GM23338 (cell line): ENCODE measurements around the gene LPP. TPM values are rescaled to one million over a fixed set of nuclear protein-coding genes. Genes with fewer than 3 reads are reported as not detected.

Experiments
- ATAC-seq: fragments of 200-7000 bp; cut with Tn5 transposase; 3 replicates; pipeline ENCODE4 v1.9.1; 2020
- DNase-seq: peaks from one replicate; pipeline ENCODE4 v3.0.0-alpha.2; 2015; ENCODE audit warnings: low spot score
- H2AFZ ChIP-seq: fragments of 200-600 bp; sonication (generic); 2 replicates; pipeline ENCODE4 v1.8.0; 2016; ENCODE audit warnings: antibody characterized with exemption, mild to moderate bottlenecking, moderate library complexity
- H3F3A ChIP-seq: fragments of 200-600 bp; sonication (generic); replicated peaks from 2 replicates; pipeline ENCODE4 v1.8.0; 2017; ENCODE audit warnings: antibody characterized with exemption, mixed run types, low read depth
- H3K27ac ChIP-seq: fragments of 200-600 bp; sonication (generic); 2 replicates; pipeline ENCODE4 v1.6.1; 2016; ENCODE audit warnings: low read depth
- H3K27me3 ChIP-seq: fragments of 200-600 bp; sonication (generic); 2 replicates; pipeline ENCODE4 v1.8.0; 2016; ENCODE audit warnings: mild to moderate bottlenecking, mixed run types, moderate library complexity; ENCODE audit not compliant: insufficient read depth
- H3K36me3 ChIP-seq: fragments of 200-600 bp; sonication (generic); 2 replicates; pipeline ENCODE4 v1.8.0; 2016; ENCODE audit warnings: mild to moderate bottlenecking; ENCODE audit not compliant: insufficient read depth
- H3K4me1 ChIP-seq: fragments of 200-600 bp; sonication (generic); 2 replicates; pipeline ENCODE4 v1.8.0; 2016; ENCODE audit warnings: mild to moderate bottlenecking, moderate library complexity; ENCODE audit not compliant: insufficient read depth
- H3K4me2 ChIP-seq: fragments of 200-600 bp; sonication (generic); 2 replicates; pipeline ENCODE4 v1.7.1; 2017; ENCODE audit warnings: mixed run types
- H3K4me3 ChIP-seq: fragments of 200-600 bp; sonication (generic); 2 replicates; pipeline ENCODE4 v1.6.1; 2016; ENCODE audit warnings: mixed run types
- H3K79me2 ChIP-seq: fragments of 200-600 bp; sonication (generic); replicated peaks from 2 replicates; pipeline ENCODE4 v1.8.0; 2017; ENCODE audit warnings: mild to moderate bottlenecking; ENCODE audit not compliant: insufficient read depth
- H3K9me2 ChIP-seq: fragments of 200-600 bp; sonication (generic); 2 replicates; pipeline ENCODE4 v1.8.0; 2017; ENCODE audit not compliant: insufficient read depth
- H4K20me1 ChIP-seq: fragments of 200-600 bp; sonication (generic); replicated peaks from 2 replicates; pipeline ENCODE4 v1.8.0; 2017; ENCODE audit warnings: mild to moderate bottlenecking; ENCODE audit not compliant: insufficient read depth
- H3K27ac Mint-ChIP-seq: 2 replicates; pipeline ENCODE4 v1.8.0; 2020; ENCODE audit warnings: inconsistent platforms, mild to moderate bottlenecking, moderate library complexity, mixed read lengths
- H3K27me3 Mint-ChIP-seq: 3 replicates; pipeline ENCODE4 v1.8.0; 2022; ENCODE audit warnings: low read depth, mild to moderate bottlenecking, moderate library complexity, mixed read lengths, inconsistent platforms; ENCODE audit not compliant: insufficient read depth, poor library complexity
- H3K36me3 Mint-ChIP-seq: 3 replicates; pipeline ENCODE4 v1.8.0; 2021; ENCODE audit warnings: low read depth, mild to moderate bottlenecking, inconsistent platforms, moderate library complexity, mixed read lengths
- H3K4me1 Mint-ChIP-seq: 3 replicates; pipeline ENCODE4 v1.8.0; 2020; ENCODE audit warnings: mild to moderate bottlenecking, inconsistent platforms, mixed read lengths
- H3K4me3 Mint-ChIP-seq: 3 replicates; pipeline ENCODE4 v1.8.0; 2021; ENCODE audit warnings: moderate library complexity, mild to moderate bottlenecking, inconsistent platforms, mixed read lengths
- H3K9me3 Mint-ChIP-seq: 3 replicates; pipeline ENCODE4 v1.8.0; 2020; ENCODE audit warnings: moderate library complexity, mild to moderate bottlenecking, inconsistent platforms, mixed read lengths
- CTCF ChIP-seq, 2 experiments: fragments of 200-600 bp in 1 of 2; sonication (generic) in 1 of 2; conservative IDR thresholded peaks; 2 replicates each; pipeline versions ENCODE4 v1.5.1 to v1.6.1; 2016 to 2017; ENCODE audit warnings: antibody characterized with exemption in 2 of 2, low read depth in 2 of 2, mild to moderate bottlenecking in 2 of 2, moderate library complexity in 1 of 2
- ETS1 ChIP-seq: IDR thresholded peaks from 2 replicates; pipeline ENCODE4 v1.6.1; 2016; ENCODE audit warnings: antibody characterized with exemption
- EZH2 ChIP-seq: fragments of 200-600 bp; sonication (generic); IDR thresholded peaks from one replicate; pipeline ENCODE4 v1.8.0; 2017; ENCODE audit warnings: antibody characterized with exemption, mild to moderate bottlenecking, low read depth; ENCODE audit not compliant: unreplicated experiment
- JUNB ChIP-seq: IDR thresholded peaks from one replicate; pipeline ENCODE4 v1.6.1; 2016; ENCODE audit warnings: antibody characterized with exemption; ENCODE audit not compliant: unreplicated experiment
- NANOG ChIP-seq: IDR thresholded peaks from 2 replicates; pipeline ENCODE4 v1.6.1; 2016; ENCODE audit warnings: antibody characterized with exemption, borderline replicate concordance
- POLR2AphosphoS5 ChIP-seq: IDR thresholded peaks from 2 replicates; pipeline ENCODE4 v1.6.1; 2016; ENCODE audit warnings: antibody characterized with exemption, low read depth
- STAT1 ChIP-seq: IDR thresholded peaks from one replicate; pipeline ENCODE4 v1.6.1; 2016; ENCODE audit warnings: antibody characterized with exemption; ENCODE audit not compliant: unreplicated experiment
- ZNF114 ChIP-seq: fragments of 250-450 bp; sonication (Bioruptor Pico); IDR thresholded peaks from 2 replicates; pipeline ENCODE4 v1.5.0; 2020; ENCODE audit warnings: mild to moderate bottlenecking, moderate library complexity
- ZNF331 ChIP-seq: fragments of 250-450 bp; sonication (Bioruptor Pico); IDR thresholded peaks from 2 replicates; pipeline ENCODE4 v1.5.0; 2020; ENCODE audit warnings: low read depth, mild to moderate bottlenecking, moderate library complexity
- polyA plus RNA-seq: library from polyadenylated mRNA; unstranded; fragments of >200 nt; fragmentation: Nextera tagmentation; extraction: Ambion mirVana; gene quantifications from 2 replicates; pipeline ENCODE4 v1.2.1, GENCODE V29; 2016
- total RNA-seq: library from RNA; depleted of rRNA; stranded (reverse); fragments of >200 nt; shearing (Covaris generic); gene quantifications from 2 replicates; pipeline ENCODE4 v1.2.3, GENCODE V29; 2014

LPP gene
- total and polyA plus RNA-seq, 2 experiments from 2014 or later, result 23.0 to 35.2 TPM

- Histone ChIP-seq H3K79me2 (no peaks in the 10 kb centered on the region), H3K27ac (no peak overlapping the region), H4K20me1 (no peaks in the 10 kb centered on the region), H3K9me2 (no peaks in the 10 kb centered on the region), H3K4me2 (no peak overlapping the region), H3K4me1 (no peaks in the 10 kb centered on the region), H3K4me3 (no peak overlapping the region), H3K27me3 (no peaks in the 10 kb centered on the region), H3K36me3 (no peaks in the 10 kb centered on the region), H2AFZ (no peak overlapping the region), H3F3A (no peaks in the 10 kb centered on the region)
- H3K27ac Mint-ChIP-seq, result no peak overlapping the region; the same call in 1 of the 2 replicates
- ATAC-seq (no peak), DNase-seq (no peak)
- H3K9me3 Mint-ChIP-seq, result no peaks in the 10 kb centered on the region
- H3K27me3 Mint-ChIP-seq, result no peaks in the 10 kb centered on the region
- no peaks in the 10 kb centered on the region for H3K36me3 Mint-ChIP-seq
- peaks cover 5% of the 10 kb centered on the region for H3K4me1 Mint-ChIP-seq
- TF ChIP-seq POLR2AphosphoS5 (no peak), STAT1 (no peak), JUNB (no peak)
- H3K4me3 Mint-ChIP-seq, result no peak overlapping the region
Observed at GRCh38 chr3:188769831-188770230, 615.9 kb downstream of the LPP start.

- Mint-ChIP-seq H3K4me1 (peaks cover 23% of the 10 kb centered on the region), H3K27ac (no peak overlapping the region), H3K9me3 (no peaks in the 10 kb centered on the region), H3K4me3 (no peak overlapping the region), H3K27me3 (no peaks in the 10 kb centered on the region), H3K36me3 (no peaks in the 10 kb centered on the region)
- H3K4me3 ChIP-seq, result no peak overlapping the region
- DNase-seq, result no peak
- H3F3A ChIP-seq, result no peaks in the 10 kb centered on the region
- H3K36me3 ChIP-seq, result no peaks in the 10 kb centered on the region
- H2AFZ ChIP-seq, result no peak overlapping the region
- no peaks in the 10 kb centered on the region for H3K79me2 ChIP-seq
- H3K27me3 ChIP-seq, result no peaks in the 10 kb centered on the region
- peaks cover 10% of the 10 kb centered on the region for H3K4me1 ChIP-seq
- H3K9me2 ChIP-seq, result no peaks in the 10 kb centered on the region
- no peak for TF ChIP-seq EZH2
- no peaks in the 10 kb centered on the region for H4K20me1 ChIP-seq
- H3K27ac ChIP-seq, result no peak overlapping the region
- no peak overlapping the region for H3K4me2 ChIP-seq
- ATAC-seq, result no peak
Observed at GRCh38 chr3:188772886-188773285, 618.9 kb downstream of the LPP start.

GRCh38 chr3:188775412-188775811 lies 621.5 kb downstream of the LPP start:
- no peak overlapping the region for H3K27ac ChIP-seq
- DNase-seq (no peak), ATAC-seq (no peak)
- no peaks in the 10 kb centered on the region for H3K9me3 Mint-ChIP-seq
- no peaks in the 10 kb centered on the region for H3K27me3 ChIP-seq
- no peaks in the 10 kb centered on the region for H4K20me1 ChIP-seq
- H3K4me3 ChIP-seq, result no peak overlapping the region
- H3K36me3 ChIP-seq, result no peaks in the 10 kb centered on the region
- H3K79me2 ChIP-seq, result no peaks in the 10 kb centered on the region
- H3K36me3 Mint-ChIP-seq, result no peaks in the 10 kb centered on the region
- H3K4me1 ChIP-seq, result peaks cover 18% of the 10 kb centered on the region
- no peaks in the 10 kb centered on the region; the same call in 1 of the 2 replicates for H3K9me2 ChIP-seq
- no peak overlapping the region for H3K4me3 Mint-ChIP-seq
- peaks cover 24% of the 10 kb centered on the region; the same call in 2 of the 3 replicates for H3K4me1 Mint-ChIP-seq
- no peaks in the 10 kb centered on the region for H3K27me3 Mint-ChIP-seq
- no peaks in the 10 kb centered on the region for H3F3A ChIP-seq
- H3K4me2 ChIP-seq, result no peak overlapping the region
- no peak overlapping the region for H3K27ac Mint-ChIP-seq
- no peak overlapping the region for H2AFZ ChIP-seq
- TF ChIP-seq ZNF331 (no peak), JUNB (no peak), NANOG (no peak), POLR2AphosphoS5 (no peak), EZH2 (no peak), ETS1 (no peak), CTCF (conservative IDR thresholded peaks at IDR 0.05; ENCODE audit: low read depth in 2 of 2) (no peak), ZNF114 (CRISPR knock-in tag) (no peak)
